Breast epithelium (tissue), 3 donors: ENCODE measurements around the gene PLD4.

Experiments
- POLR2A ChIP-seq: fragments of 450-650 bp; IDR thresholded peaks from one replicate; pipeline ENCODE4 v1.6.1; 2016; ENCODE audit warnings: antibody characterized with exemption, mild to moderate bottlenecking, moderate library complexity
- TF ChIP-seq, protein P1 (sequence below), 3 donors: fragments of 450-650 bp; IDR thresholded peaks; one replicate each; pipeline ENCODE4 v1.5.1; 2016 to 2017; ENCODE audit warnings: antibody characterized with exemption in 3 of 3, mild to moderate bottlenecking in 3 of 3, moderate library complexity in 3 of 3

DNA sequence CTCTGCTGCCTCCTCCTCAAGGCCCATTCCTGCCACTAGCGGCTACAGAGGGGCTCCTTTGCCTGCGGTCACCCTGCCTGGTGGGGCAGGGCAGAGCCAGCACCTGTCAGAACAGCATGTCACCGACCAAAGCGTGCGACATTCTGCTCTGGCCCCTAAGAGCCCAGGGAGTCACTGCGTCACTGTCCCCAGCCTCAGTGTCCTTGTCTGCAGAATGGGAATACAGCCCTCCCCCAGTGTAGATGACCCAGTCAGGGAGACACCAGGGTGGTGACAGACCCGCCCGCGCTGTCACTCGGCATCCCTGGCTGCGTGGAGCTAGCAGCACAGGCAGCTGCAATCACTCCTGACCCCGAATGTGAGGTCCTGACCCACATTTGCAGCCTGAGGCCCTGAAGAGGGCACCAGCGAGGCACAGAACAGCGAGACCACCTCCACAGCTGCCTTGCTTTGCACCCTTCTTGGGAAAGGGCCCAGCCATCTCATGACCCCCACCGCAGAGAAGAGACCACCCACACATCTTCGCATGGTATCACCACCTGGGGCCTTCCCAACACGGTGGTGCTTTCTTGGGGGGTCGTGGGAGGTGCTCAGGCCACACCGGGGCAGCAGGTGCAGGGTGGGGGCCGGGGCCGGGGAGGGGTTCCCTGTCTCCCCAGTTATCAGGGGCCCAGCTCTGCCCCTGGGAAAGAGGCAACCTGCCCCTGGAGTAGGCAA is 51.0 kb downstream of the PLD4 start:
- TF ChIP-seq, protein P1, sequence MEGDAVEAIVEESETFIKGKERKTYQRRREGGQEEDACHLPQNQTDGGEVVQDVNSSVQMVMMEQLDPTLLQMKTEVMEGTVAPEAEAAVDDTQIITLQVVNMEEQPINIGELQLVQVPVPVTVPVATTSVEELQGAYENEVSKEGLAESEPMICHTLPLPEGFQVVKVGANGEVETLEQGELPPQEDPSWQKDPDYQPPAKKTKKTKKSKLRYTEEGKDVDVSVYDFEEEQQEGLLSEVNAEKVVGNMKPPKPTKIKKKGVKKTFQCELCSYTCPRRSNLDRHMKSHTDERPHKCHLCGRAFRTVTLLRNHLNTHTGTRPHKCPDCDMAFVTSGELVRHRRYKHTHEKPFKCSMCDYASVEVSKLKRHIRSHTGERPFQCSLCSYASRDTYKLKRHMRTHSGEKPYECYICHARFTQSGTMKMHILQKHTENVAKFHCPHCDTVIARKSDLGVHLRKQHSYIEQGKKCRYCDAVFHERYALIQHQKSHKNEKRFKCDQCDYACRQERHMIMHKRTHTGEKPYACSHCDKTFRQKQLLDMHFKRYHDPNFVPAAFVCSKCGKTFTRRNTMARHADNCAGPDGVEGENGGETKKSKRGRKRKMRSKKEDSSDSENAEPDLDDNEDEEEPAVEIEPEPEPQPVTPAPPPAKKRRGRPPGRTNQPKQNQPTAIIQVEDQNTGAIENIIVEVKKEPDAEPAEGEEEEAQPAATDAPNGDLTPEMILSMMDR (IDR thresholded peaks at IDR 0.05), result no peak
- TF ChIP-seq POLR2A, result no peak
